HG03558 (cell line): ENCODE measurements around the gene TRPV3.
"Not testable (repeated sequence)": the region's sequence is repeated elsewhere in the genome, so short reads cannot be mapped to it uniquely, and the experiment has no call there.

ENCODE experiments used
- ATAC-seq: cut with Tn5 transposase; IDR thresholded peaks from one replicate; pipeline ENCODE4 v1.9.1; 2021; ENCODE audit warnings: moderate number of reproducible peaks; ENCODE audit not compliant: unreplicated experiment; ENCODE audit errors: extremely low read depth

TRPV3 gene

DNA sequence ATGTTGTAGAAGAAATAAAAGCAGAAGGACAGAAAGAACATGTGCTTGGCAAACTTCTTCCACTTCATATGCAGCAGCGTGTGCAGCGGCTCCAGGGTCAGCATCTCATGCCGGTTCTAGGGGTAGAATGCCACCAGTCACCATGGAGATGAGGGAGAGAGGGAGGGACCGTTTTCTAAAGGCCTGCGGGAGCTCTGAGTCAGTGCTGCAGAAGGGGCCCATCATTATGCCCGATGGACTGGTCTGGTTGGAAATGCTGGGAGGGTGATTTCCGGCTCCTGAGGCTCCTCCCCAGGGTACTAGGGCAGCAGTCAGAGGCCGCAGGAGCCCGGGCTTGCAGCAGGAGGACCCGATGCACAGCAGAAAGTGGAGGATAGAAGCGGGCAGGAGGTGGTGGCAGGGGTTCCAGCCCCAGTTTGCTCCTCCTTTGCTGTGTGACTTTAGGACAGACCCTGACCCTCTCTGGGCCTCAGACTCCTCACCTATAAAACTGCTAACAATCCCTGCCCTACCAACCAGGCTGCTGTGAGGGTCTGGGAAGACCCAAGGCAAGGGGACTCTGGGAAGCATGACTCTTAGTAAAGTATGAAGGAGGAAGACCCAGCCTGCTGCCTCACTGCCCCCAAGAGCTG, 28.6 kb downstream of the TRPV3 start:
- ATAC-seq, result no peak

DNA sequence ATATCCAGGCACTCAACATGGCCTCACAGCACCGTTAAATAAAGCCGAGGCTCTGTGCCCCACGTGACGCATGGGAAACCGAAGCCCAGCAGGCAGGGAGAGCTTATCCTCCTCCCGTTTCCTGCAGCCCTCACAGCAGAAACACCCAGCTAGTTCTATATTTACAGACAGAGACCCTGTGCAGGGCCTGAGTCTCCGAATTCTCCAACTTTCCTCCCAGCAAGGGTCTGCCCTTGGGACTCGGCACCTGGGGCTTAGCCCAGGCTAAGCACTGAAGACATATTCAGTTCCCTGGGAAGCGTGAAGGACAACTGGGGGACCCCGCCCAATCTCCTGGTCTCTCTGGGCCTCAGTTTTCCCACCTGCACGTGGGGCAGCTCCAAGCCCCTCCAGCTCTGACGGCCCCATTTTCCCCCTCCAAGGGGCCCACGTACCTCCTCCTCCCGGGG, 29.2 kb downstream of the TRPV3 start:
- ATAC-seq, result no peak

GRCh38 chr17:3527896-3528295, 29.7 kb downstream of the TRPV3 start:
- ATAC-seq, result no peak

GRCh38 chr17:3527468-3527867, 30.1 kb downstream of the TRPV3 start:
- no peak for ATAC-seq

- no peak for ATAC-seq
Observed at GRCh38 chr17:3526971-3527370, 30.6 kb downstream of the TRPV3 start.

DNA sequence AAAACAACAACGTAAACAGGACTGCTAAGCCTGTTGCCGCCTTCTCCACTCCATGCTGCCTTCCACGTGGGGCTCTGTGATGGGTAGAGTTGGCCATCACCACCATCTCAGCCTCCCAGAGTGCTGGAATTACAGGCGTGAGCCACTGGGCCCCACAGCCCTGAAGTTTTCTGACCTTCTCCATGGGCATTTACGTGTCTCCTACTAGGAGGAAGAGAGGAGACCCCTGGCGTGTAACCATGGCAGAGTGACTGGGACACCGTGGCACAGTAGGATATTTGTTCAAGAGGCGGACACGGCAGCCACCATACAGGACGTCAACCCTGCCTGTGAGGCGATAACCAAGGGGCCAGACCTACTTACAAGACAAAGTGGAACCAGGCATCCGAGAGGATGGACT, 31.1 kb downstream of the TRPV3 start:
- ATAC-seq, result no peak

GRCh38 chr17:3524024-3524423, 33.6 kb downstream of the TRPV3 start:
- ATAC-seq, result no peak

GRCh38 chr17:3519472-3519871, 38.1 kb downstream of the TRPV3 start:
- not testable (repeated sequence) for ATAC-seq

DNA sequence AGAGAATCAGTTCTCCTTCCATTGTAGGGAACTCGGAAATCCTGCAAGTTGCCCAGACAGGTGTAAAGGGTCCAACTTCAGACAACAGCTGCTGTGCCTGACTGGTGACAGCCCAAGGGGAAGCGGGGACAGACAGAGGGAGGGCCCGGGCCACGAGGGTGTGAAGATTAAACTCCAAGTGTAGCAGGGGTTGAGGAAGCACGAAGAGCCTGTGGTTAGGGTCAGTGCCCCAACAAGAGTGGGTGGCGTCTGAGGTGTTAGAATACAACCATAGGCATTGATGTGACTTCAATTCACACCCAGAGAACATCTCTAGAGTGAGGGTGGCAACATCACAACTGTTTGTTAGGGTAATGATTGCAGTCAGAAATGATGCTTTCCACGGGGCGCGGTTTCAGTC, 42.7 kb downstream of the TRPV3 start:
- no peak for ATAC-seq

DNA sequence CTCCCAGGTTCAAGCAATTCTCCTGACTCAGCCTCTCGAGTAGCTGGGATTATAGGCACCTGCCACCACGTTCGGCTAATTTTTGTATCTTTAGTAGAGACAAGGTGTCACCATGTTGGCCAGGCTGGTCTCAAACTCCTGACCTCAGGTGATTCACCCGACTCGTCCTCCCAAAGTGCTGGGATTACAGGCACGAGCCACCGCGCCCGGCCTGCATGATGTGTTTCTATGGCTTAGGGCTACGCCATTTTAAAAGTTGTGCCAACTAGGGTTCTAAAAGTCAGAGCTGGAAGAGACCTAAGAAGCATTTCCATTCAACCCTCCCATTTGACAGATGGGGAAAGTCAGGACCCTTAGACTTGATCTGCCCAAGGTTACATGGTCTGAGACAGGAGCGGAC, 43.4 kb downstream of the TRPV3 start:
- not testable (repeated sequence) for ATAC-seq

- ATAC-seq, result no peak
Observed at GRCh38 chr17:3513305-3514035, 44.1 kb downstream of the TRPV3 start.

GRCh38 chr17:3512505-3513171, 45.0 kb downstream of the TRPV3 start:
- no peak for ATAC-seq

GRCh38 chr17:3511852-3512504, 45.6 kb downstream of the TRPV3 start:
- ATAC-seq, result no peak

DNA sequence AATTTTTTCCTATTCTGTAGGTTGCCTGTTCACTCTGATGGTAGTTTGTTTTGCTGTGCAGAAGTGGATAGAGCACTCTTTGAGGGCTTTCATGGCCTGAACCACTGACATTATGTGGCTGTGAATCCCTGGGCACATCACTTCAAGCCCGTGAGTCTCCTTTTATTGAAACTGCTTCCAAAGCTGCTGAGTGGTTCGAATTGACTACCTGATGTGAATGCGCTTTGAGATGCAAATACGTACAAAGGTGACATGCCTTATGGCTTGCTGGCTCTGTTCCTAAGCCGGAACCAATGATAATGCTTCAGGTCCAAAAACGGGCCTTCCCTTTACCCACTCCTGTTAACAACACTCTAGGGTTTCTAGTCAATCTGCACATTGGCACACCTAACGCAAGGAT, 47.5 kb downstream of the TRPV3 start:
- no peak for ATAC-seq

DNA sequence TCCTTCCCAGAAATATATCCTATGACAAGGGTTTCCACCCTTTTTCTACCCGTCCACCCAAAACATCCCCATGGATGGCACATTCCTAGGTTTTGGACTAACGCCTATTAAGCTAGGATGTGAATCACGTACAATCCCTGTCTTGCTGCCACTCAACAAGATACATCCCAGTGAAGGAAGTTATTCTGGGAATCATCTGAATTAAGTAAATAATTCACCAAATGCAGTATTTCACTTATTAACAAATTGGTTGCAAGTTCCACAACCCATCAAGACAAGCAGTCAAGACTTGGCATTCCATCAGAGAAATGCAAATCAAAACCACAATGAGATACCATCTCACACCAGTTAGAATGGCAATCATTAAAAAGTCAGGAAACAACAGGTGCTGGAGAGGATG, 49.7 kb downstream of the TRPV3 start:
- no peak for ATAC-seq

DNA sequence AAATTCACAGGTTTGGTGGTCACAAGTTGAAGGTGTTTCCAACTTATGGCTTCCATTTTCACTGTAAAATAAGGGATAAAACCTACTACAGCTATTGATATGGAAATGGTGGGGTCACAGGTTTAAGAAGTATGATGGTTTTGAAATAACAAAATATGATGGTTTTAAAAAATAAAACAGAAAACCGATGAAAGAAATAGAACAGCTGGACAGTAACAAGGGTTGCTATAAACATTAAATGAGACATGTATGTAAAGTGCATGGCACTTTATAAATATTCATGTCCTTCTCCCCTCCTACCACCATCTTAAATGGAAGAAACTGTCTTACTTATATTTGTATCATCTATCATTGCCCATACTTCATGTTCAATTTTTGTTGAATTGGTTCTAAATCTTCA, 50.5 kb downstream of the TRPV3 start:
- ATAC-seq, result no peak

DNA sequence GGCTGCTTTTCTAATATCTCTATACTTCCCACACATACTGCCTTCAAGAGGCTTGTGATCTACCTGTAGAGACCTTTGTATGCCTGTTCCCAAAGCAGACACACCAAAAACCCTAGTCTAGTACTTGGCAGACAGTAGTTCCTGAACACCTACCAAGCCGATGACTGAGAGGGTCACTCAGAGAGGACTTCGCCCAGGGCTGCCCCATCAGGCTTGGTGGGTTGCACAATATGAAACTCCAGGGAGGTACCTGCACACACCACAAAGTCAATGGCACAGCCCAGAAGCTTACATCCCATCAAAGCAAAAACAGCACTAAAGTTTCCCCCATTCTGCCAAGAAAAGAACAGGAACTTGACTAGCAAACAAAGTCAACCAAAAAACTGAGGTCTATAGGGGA, 51.6 kb downstream of the TRPV3 start:
- ATAC-seq, result no peak

DNA sequence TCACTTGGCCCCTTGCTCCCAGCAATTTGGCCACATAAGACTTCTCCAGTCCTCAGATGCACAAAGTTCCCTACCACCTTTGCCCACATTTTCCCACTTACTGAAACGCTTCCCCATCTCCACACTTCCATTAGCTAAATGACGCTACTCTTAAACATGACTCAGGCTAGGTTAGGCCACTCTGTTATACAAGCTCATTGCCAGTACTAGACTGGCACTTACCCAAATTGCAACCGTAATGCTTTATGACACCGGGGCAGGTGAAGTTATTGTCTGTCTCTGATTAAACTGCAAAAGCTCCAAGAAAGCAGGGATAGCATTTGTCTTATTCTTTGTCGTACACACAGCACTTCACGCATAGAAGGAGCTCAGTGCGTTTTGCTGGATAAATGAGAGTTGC, 52.6 kb downstream of the TRPV3 start:
- no peak for ATAC-seq

DNA sequence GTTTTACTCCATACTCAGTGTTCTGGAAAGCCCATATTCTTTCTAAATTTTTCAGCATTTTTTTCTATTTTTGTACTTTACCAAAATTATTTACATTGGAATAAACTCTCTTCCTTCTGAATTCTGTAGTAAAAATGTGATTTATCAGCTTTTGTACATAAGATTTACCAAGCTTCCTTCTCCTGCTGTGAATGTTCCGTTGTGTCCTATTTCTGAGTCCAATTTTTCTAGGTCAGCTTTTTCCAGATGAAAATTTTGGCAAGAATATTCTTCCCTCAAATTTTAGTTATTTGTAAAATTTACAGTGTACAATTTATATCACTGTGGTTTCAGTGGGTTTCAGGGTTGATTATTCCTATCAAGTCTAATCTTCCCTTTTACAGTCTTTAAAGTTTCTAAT, 54.3 kb downstream of the TRPV3 start:
- ATAC-seq, result no peak

GRCh38 chr17:3502466-3502865, 55.1 kb downstream of the TRPV3 start:
- ATAC-seq, result no peak

DNA sequence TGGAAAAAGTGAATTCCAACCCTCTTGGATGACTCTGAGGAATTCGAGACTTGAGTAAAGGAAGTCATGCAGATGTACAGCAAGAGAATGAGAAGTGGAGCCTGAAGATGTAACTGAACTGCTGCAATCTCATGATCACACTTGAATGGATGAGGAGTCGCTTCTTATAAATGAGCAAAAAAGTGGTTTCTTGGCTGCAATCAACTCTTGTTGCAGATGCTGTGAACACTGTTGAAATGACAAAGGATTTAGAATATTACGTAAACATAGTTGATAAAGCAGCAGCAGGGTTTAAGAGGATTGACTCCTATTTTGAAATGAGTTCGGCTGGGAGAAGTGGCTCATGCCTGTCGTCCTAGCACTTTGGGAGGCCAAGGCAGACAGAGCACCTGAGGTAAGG, 56.3 kb downstream of the TRPV3 start:
- no peak for ATAC-seq
